H1 (cell line): ENCODE results near the gene IQSEC3. TPM values are rescaled to one million over a fixed set of nuclear protein-coding genes. Genes with fewer than 3 reads are reported as not detected.

Source experiments
- CBX8 ChIP-seq: fragments of 300-800, 300-1000 bp; sonication (generic); IDR thresholded peaks from 2 replicates; pipeline ENCODE4 v1.7.1; 2016; ENCODE audit warnings: low read depth, low read length, borderline replicate concordance
- CHD7 ChIP-seq: fragments of 300-600 bp; sonication (generic); IDR thresholded peaks from 2 replicates; pipeline ENCODE4 v1.7.1; 2012; ENCODE audit warnings: low read length, moderate library complexity, mild to moderate bottlenecking, inconsistent platforms; ENCODE audit not compliant: insufficient replicate concordance
- EZH2 ChIP-seq: fragments of 200-600 bp; sonication (generic); IDR thresholded peaks from 2 replicates; pipeline ENCODE4 v1.7.1; 2012; ENCODE audit warnings: low read depth, mild to moderate bottlenecking, moderate library complexity, low read length, inconsistent platforms; ENCODE audit not compliant: severe bottlenecking
- TBP ChIP-seq: IDR thresholded peaks from 2 replicates; pipeline ENCODE4 v1.6.1; 2011; ENCODE audit warnings: low read depth, low read length, improper control_type of control experiment
- polyA plus RNA-seq, 7 experiments: library from polyadenylated mRNA; depleted of rRNA in 3 of 7; stranded (reverse) in 5 of 7; unstranded in 2 of 7; fragments of >200 nt in 5 of 7; fragments of 200-250 nt in 2 of 7; gene quantifications; 1 replicate in 5 of 7; 2 replicates in 1 of 7; 4 replicates in 1 of 7; pipeline versions ENCODE4 v1.2.1 to v1.2.3, GENCODE V29; 2011 to 2013; ENCODE audit warnings: missing spikeins in 2 of 7, mixed read lengths in 2 of 7
- total RNA-seq: library from RNA; stranded (reverse); fragmentation: NEBNext Ultra II Directional; extraction: Animal tissue kit (Norgen Biotek cat#: 25700); gene quantifications from 2 replicates; pipeline ENCODE4 v1.2.1, GENCODE V29; 2021

IQSEC3 gene
- total and polyA plus RNA-seq, 2 of the 8 experiments (the other 6 are each of a cell fraction or from before 2014, with no cell fraction given) = 1.2 to 3.1 TPM

GRCh38 chr12:155646-156045 is 89.1 kb downstream of the IQSEC3 start (continued):
- TF ChIP-seq CHD7 (no peak), CBX8 (no peak), EZH2 (no peak), TBP (no peak)
- TF ChIP-seq, all 59 proteins: peak for 0
